Measurements from ENCODE around the gene CLK2.
"Not testable (repeated sequence)": the region's sequence is repeated elsewhere in the genome, so short reads cannot be mapped to it uniquely, and the experiment has no call there.

Gene CLK2

DNA sequence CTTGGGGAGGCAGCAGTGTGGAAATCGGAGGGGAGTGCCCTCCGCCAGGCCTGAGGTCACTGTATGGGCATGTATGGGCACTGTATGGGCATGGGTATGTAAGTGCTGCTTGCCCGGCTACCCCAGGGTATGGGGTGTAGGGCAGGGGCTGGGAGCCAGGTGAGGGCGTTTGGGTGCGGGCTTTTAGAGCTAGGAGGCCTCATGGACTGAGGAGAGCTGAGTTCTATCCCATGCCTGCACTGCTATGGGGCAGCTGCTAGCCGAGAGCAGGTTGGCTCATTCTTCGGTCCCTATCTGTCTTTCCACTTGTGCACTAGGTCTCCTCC is 22.6 kb upstream of the CLK2 start:
- H3K27ac ChIP-seq: no peak overlapping the region
- H3K27me3 ChIP-seq: peaks cover 67% of the 10 kb centered on the region
- no peaks in the 10 kb centered on the region for H3K9me3 ChIP-seq
- TF ChIP-seq, protein P1, sequence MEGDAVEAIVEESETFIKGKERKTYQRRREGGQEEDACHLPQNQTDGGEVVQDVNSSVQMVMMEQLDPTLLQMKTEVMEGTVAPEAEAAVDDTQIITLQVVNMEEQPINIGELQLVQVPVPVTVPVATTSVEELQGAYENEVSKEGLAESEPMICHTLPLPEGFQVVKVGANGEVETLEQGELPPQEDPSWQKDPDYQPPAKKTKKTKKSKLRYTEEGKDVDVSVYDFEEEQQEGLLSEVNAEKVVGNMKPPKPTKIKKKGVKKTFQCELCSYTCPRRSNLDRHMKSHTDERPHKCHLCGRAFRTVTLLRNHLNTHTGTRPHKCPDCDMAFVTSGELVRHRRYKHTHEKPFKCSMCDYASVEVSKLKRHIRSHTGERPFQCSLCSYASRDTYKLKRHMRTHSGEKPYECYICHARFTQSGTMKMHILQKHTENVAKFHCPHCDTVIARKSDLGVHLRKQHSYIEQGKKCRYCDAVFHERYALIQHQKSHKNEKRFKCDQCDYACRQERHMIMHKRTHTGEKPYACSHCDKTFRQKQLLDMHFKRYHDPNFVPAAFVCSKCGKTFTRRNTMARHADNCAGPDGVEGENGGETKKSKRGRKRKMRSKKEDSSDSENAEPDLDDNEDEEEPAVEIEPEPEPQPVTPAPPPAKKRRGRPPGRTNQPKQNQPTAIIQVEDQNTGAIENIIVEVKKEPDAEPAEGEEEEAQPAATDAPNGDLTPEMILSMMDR (IDR thresholded peaks at IDR 0.05): no peak
- no peaks in the 10 kb centered on the region for H3K36me3 ChIP-seq
- no peak overlapping the region for H3K4me3 ChIP-seq (ENCODE audit: low read depth in 1 of 2, low read length in 1 of 2)
- H3K4me1 ChIP-seq (ENCODE audit: control insufficient read depth in 1 of 2, insufficient read depth in 1 of 2, low read depth in 1 of 2, low read length in 1 of 2): no peaks in the 10 kb centered on the region

DNA sequence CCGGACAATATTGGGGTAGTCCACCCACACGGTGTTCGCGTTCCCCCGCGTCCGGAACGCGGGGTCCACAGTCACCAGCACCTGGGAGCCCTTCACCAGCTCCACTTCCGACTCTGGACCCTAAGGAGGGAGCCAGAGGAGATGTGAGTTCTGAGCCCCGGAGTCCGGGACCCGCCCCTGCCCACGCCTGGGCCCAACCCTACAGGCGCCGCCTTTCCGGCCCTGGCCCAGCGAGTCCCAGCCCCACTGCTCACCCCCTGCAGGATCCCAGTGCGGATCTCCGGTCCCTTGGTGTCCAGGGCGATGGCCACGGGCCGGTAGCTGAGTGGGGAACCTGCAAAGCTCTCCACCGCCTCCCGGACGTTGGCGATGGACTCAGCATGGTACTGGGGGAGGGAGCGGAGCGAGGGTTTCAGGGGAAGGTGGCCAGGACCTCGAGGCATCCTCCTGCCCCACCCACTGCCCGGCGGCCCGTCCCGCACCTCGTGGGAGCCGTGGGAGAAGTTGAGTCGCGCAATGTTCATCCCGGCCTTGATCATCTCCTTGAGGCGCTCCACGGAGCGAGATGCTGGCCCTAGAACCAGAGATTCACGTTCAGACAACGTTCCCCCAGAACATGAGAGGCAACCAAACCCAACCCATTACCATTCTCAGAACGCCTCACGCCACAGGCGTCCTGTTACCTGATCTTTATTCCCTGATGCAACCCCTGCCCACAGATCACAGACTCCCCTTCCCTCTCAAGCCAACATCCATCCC is 22.1 kb upstream of the CLK2 start:
- Histone ChIP-seq H3K4me3 (ENCODE audit: low read depth in 1 of 2, low read length in 1 of 2) (no peak overlapping the region), H3K27me3 (peaks cover 70% of the 10 kb centered on the region), H3K4me1 (ENCODE audit: control insufficient read depth in 1 of 2, insufficient read depth in 1 of 2, low read depth in 1 of 2, low read length in 1 of 2) (no peaks in the 10 kb centered on the region), H3K9me3 (no peaks in the 10 kb centered on the region), H3K27ac (no peak overlapping the region), H3K36me3 (no peaks in the 10 kb centered on the region)
- TF ChIP-seq, protein P1 (IDR thresholded peaks at IDR 0.05): no peak

DNA sequence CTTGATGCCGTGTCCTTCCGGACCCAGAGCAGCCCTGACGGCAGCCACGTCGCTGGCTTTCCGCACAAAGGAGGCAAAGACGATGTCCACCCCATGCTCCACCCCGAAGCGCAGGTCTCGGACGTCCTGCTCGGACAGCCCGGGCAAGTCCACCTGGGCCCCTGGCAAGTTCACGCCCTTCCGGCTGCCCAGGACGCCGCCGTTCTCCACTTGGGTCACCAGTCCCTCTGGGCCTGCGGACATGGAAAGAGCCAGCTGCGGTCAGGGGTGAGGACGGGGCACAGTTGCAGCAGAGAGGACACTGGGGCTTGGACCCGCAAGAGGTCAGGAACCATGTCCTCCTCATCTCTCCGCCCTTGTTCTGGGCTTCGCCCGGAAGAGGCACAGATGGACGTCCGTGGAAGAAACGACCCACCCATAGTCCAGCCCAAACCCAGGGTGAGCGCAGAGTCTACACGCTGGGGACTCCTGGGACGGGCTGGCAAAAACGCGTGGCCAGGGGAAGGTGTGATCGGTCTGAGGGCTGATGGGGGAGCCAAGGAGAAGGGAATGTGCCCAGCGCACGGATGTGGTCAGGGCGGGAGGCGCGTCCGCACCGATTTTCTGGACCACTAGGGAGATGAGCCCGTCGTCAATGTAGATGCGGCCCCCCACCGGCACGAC is 21.3 kb upstream of the CLK2 start:
- H3K4me1 ChIP-seq (ENCODE audit: control insufficient read depth in 1 of 2, insufficient read depth in 1 of 2, low read depth in 1 of 2, low read length in 1 of 2): no peaks in the 10 kb centered on the region
- no peaks in the 10 kb centered on the region for H3K9me3 ChIP-seq
- no peak overlapping the region for H3K4me3 ChIP-seq (ENCODE audit: low read depth in 1 of 2, low read length in 1 of 2)
- no peak overlapping the region for H3K27ac ChIP-seq
- TF ChIP-seq, protein P1 (IDR thresholded peaks at IDR 0.05): no peak
- no peaks in the 10 kb centered on the region for H3K36me3 ChIP-seq
- peaks cover 77% of the 10 kb centered on the region for H3K27me3 ChIP-seq

DNA sequence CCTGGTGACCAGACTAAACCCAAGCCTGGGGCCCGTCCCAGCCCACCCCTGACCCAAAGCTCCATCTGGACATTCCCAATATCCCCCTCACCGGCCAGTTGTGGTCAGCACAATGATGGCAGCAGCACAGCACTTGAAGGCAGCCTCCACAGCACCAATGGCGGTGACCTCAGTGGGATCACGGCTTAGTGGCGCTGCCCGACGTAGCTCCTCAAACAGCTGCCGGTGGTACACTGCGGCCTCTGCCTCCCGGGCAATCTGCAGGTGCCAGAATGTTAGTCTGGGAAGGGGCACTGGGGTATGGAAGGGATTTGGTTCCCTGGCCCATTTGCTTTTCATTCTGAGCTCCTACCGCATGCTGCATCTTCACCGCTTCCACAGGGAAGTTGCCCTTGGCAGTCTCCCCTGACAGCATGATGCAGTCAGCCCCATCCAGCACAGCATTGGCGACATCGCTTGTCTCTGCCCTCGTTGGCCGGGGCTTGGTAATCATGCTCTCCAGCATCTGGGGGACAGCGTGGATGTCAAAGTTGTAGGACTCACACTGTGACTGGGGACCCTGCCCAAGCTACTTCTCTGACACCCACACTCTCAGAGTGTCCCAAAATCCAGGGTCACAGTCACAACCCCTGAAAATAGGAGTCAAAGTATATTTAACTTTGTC is 19.9 kb upstream of the CLK2 start:
- H3K36me3 ChIP-seq: no peaks in the 10 kb centered on the region
- H3K4me3 ChIP-seq (ENCODE audit: low read depth in 1 of 2, low read length in 1 of 2): no peak overlapping the region
- H3K4me1 ChIP-seq (ENCODE audit: control insufficient read depth in 1 of 2, insufficient read depth in 1 of 2, low read depth in 1 of 2, low read length in 1 of 2): no peaks in the 10 kb centered on the region
- no peaks in the 10 kb centered on the region for H3K9me3 ChIP-seq
- H3K27me3 ChIP-seq: peaks cover 77% of the 10 kb centered on the region
- H3K27ac ChIP-seq: no peak overlapping the region
- TF ChIP-seq, protein P1 (IDR thresholded peaks at IDR 0.05): no peak

DNA sequence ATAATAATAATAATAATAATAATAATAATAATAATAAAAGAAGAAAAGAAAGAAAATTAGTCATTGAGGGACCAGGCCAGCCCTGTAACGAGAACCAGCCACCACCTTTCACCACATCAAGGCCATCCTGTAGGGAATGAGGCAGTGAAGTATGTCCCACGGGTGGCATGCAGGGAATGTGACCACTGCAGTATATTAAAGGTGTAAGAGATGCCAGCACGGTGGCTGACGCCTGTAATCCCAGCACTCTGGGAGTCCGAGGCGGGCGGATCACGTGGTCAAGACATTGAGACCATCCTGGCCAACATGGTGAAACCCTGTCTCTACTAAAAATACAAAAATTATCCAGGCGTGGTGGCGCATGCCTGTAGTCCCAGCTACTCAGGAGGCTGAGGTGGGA is 17.7 kb upstream of the CLK2 start:
- not testable (repeated sequence) for H3K4me3 ChIP-seq (ENCODE audit: low read depth in 1 of 2, low read length in 1 of 2); H3K9me3 ChIP-seq; H3K36me3 ChIP-seq; H3K27ac ChIP-seq; H3K4me1 ChIP-seq (ENCODE audit: control insufficient read depth in 1 of 2, insufficient read depth in 1 of 2, low read depth in 1 of 2, low read length in 1 of 2)
- peaks cover 60% of the 10 kb centered on the region for H3K27me3 ChIP-seq

DNA sequence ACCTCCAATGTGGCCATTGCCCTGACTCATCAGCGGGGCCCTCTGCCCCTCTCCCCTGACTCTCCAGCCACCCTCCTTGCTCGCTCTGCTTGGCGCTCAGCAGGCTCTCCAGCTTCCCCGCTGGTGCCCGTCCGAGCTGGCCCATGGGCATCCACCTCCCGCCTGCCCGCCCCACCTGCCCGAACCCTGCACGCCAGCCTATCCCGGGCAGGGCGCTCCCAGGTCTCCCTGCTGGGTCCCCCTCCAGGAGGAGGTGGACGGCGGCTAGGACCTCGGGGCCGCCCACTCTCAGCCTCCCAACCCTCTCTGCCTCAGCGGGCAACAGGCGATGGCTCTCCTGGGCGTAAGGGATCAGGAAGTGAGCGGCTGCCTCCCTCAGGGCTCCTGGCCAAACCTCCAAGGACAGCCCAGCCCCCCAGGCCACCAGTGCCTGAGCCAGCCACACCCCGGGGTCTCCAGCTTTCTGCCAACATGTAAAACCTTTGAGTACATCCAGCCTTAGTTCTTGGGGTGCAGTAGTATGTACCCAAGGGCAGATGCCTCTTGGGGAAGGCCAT is 14.8 kb upstream of the CLK2 start:
- no peaks in the 10 kb centered on the region for H3K9me3 ChIP-seq
- peaks cover 31% of the 10 kb centered on the region for H3K27me3 ChIP-seq
- H3K4me3 ChIP-seq (ENCODE audit: low read depth in 1 of 2, low read length in 1 of 2): no peak overlapping the region
- no peak overlapping the region for H3K27ac ChIP-seq
- no peaks in the 10 kb centered on the region for H3K36me3 ChIP-seq
- H3K4me1 ChIP-seq (ENCODE audit: control insufficient read depth in 1 of 2, insufficient read depth in 1 of 2, low read depth in 1 of 2, low read length in 1 of 2): no peaks in the 10 kb centered on the region
- TF ChIP-seq, protein P1 (IDR thresholded peaks at IDR 0.05): no peak

All from neutrophil (primary cell).